HG02642 (cell line): ENCODE results near the gene SHB.

Experiments
- ATAC-seq: cut with Tn5 transposase; IDR thresholded peaks from one replicate; pipeline ENCODE4 v1.9.1; 2021; ENCODE audit warnings: mild to moderate bottlenecking; ENCODE audit not compliant: unreplicated experiment, poor library complexity

SHB gene

GRCh38 chr9:38026021-38026809, 42.8 kb downstream of the SHB start:
- ATAC-seq: no peak

DNA sequence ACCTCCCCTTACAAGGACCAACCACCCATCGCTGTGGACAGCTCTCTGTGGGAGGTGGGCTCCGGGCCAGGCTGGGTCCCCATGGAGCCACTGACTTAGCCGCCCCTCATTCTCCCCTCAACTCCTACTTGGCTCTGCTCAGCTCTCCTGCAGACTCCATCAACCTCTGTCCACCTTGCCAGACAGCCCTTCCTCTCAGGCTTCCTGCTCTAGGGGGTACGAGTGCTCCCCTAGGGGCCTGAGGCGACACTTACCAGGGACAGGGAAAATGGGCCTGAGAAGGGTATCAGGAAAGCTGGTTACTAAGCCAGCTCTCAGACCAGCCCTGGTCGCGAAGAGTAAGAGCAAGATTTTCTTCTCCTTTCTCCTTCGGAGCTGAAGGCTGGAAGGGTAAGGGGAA, 43.9 kb downstream of the SHB start:
- no peak for ATAC-seq

DNA sequence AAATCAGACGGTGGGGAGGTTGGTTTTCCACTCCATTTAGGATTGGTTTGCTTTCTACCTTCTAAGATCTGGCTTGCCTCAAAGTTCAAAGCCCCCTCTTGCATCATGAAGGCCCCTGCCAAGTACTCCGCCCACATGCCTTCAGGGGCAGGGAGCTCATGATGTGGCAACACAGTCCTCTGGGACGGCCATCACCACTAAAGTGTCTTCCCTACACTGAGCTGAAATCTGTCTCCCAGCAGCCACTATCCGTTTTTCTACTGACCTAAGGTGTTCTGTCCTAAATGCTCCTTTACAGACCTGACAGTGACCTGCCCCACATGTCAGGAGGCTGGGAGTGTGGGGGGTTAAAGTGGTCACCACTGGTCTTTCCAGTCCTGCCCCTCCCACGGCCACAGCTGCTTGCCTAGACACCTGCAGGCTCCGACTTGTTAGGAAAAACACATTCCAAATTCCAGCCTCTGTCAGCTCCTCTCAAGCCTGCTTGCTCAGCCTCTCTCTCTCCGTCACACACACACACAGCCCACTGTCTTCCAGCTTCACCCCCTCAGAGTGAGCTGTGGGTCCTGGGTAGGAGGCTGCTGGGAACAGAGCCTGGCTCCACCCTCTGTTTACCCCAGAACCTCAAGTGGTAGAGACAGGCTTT, 44.9 kb downstream of the SHB start:
- ATAC-seq: no peak

DNA sequence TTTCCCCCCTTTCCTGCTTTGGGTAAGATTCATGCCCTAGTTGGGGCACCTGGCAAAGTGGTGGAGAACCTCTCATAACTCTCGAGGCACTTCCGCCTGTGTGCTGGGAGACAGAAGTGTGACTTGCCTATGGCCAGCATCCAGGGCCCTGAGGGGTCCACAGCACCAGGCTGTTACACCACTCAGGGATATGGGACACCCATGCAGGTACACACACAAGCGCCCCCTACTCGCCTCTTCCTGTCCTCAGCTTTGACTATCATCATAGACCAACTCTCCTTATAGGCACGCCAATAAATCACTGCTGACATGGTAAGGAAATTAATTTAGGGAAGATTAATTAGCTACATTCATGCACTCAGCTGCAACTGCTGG, 45.4 kb downstream of the SHB start:
- no peak for ATAC-seq

GRCh38 chr9:38022995-38023394, 46.0 kb downstream of the SHB start:
- no peak for ATAC-seq

DNA sequence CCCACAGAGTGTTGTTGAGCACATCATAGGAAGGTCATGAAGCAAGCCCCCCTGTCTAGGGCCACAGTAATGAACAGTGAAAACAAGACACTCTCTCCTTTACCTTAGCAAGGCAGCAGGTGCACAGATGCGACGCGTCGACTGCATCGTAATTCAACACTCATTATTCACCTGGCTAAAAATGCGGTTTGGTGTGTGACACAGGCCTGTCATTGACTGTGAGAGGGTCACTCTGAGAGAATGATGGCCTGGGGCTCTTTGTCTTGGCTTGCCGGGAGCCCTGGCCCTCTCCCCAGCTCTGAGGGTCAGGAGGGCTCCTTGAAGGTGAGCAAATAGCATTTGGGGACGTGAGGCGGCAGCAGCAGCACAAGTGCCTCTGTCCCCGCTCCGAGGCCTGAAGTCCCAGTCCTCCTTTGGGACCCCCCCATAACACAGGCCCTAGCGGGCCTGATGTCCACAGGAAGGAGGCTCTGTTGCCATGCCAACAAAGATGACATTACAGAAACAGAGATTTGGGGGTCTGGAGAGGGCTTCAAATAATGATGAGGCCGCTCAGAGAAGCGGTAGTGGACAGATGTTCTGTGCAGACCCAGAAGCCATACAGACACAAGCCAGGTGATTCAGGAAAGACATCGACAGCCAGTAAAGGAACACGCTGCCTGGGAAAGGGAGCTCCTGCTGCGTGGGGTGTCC, 46.7 kb downstream of the SHB start:
- ATAC-seq: no peak

DNA sequence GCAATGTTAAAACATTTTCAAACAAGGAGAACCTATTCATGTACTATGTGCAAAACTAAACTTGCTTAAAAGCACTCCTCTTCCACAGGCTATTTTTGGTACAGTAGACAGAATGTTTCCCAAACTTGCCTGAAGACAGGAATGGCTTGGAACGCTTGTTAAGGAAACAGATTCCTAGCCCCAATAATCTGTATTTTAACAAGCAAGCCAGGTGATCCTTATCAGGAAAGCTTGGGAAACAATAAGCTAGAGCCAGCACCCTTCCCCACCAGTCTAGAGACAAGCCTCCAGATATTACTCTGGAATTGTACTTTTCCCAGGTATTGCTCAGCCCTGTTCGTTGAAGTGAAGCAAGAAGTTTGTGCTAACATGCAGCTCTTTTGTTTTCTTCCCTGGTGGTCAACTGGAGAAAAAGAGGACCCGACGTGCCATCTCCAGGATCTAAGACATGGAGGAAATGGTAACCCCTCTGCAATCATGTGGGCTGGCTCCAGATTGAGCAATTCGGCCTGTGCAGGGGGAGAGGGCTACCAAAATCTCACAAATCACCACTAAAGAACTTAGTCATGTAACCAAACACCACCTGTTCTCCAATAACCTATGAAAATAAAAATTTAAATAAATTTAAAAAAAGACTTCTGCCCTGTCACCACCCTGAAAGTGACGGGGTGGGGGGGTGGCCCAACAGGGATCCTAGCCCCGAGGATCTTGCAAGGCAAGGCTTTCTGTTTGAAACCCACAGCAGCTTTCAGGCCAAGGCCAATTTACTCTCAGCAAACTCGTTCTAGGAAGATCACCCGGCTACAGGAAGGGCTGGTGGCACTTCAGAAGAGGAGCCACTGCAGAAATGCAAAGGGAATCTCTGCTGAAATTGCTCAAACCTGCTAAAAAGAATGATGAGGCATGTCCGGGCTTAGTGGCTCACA, 48.6 kb downstream of the SHB start:
- ATAC-seq: no peak

GRCh38 chr9:38019731-38020130, 49.3 kb downstream of the SHB start:
- no peak for ATAC-seq

DNA sequence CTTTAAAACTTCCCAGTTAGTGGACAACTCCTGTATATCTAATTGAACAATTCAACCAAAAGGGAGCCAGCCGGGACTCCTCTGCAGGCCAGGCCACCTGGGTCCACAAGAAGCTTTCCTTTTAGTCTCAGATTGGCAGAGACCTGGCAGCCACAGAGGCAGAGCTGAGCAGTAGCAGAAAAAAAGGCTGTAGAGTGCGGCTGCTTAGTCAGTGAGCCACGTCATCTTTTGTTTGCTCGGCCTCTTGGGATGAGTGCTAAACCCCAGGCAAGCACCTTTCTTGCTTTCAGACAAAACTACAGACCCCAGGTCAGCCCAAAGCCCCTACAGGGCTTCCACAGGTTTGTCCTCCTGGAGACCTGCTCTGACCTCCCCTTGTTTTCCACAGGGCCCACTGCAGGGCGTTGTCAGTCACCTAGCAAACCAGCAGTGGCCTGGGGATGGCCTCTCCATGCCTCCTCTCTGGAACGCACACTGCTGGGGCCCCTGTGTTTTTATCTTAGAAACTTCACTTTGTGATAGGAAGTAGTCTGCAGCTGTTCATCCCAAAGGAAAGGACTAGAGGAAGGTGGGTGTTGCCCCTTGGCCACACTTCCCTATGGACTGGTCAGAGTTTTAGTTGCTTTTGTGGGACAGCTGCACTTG, 49.9 kb downstream of the SHB start:
- no peak for ATAC-seq

- no peak for ATAC-seq
Observed at GRCh38 chr9:38018241-38018957, 50.6 kb downstream of the SHB start.

DNA sequence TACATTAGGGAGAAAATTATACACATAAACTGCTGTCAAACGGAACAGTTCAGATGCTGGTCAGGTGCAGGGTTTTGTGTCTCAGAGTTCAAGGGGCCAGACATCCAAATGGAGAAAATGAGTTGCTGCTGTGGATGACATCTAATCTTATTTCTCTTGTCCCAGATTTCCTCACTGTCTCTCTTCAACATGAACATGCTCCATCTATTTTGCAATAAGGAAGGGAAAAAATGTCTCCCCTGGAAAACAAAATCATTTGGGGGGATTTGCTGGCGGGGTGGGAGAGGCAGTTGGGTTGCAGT, 51.2 kb downstream of the SHB start:
- ATAC-seq: no peak

DNA sequence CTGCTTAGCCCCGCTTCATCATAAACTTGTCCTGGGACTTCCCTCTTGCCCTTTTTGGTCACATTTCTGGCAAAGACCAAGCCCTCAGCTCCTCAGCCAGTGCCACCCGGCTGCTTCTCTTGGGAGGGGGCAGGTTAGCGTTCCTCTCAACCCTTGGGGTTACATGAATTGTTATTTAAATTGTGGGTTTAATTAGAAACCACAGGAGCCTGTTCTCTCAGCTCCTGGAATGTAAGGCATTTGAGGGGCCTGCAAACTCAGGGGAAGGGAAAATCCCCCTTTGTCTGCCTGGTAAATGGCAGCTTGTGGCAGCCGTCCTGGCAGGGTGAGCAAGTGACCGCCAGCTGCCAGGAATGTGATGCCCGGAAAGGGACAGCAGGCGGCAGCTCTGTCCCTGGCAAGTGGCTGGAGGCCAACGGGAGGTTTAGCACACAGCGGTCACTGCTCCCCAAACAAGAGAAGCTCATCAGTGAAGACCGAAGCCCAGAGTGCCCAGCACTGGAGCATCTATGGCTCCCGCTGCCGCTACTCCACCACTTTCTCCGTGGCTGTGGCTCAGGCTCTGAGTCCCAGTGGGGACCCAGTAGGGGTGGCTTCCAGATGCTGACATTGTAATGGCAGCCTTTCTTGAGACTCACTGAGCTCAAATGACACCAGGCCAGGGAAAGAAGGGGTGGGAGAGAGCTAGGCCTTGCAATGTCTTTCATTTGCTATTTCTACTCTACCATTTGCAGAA, 51.7 kb downstream of the SHB start:
- ATAC-seq: no peak

DNA sequence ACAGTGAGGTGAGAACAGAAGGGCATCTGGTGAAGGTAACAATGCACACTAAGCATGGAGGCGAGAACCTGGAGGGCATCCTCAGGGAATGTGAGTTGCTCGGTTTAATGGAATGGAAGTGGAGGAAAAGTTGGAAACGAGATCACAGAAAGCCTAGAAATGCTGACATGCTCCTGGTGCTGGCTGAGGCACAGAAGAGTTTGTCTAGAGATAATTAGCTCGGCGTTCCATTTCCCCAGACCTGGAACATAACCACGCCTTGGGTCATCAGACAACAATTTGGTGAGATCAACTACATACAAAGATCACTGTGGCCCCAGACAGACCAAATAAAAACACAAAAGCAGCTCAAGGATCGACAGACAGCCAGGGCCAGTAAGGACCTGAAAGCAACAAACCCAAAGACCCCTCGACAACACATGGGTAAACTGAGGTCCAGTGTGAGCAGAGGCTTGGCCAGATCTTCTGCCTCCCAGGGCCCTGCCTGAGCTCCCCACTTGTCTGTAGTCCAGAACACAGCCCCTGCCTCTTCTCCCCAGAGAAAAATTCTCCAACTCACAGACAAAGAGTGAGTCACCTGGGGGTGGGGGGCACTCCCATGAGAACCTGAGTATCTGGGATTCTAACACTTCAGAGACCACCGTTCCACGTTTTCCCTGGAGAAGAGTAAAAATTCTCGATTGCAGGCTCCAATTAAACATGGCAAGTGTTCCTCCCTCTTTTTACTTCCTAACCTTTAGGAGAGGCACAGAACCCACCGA, 52.5 kb downstream of the SHB start:
- ATAC-seq: no peak

GRCh38 chr9:38015906-38016305, 53.1 kb downstream of the SHB start:
- no peak for ATAC-seq

GRCh38 chr9:38015266-38015665, 53.8 kb downstream of the SHB start:
- ATAC-seq: no peak

- no peak for ATAC-seq
Observed at GRCh38 chr9:38012767-38013450, 56.1 kb downstream of the SHB start.

GRCh38 chr9:38011991-38012390, 57.0 kb downstream of the SHB start:
- ATAC-seq: no peak
